ENCODE results near the gene CCDC157. TPM values are rescaled to one million over a fixed set of nuclear protein-coding genes. Genes with fewer than 3 reads are reported as not detected.
"Not testable (repeated sequence)": the region's sequence is repeated elsewhere in the genome, so short reads cannot be mapped to it uniquely, and the experiment has no call there.

CCDC157 gene
- total RNA-seq, 2 donors from 2014 or later = 6.7 to 9.4 TPM

GRCh38 chr22:30332994-30333706 lies 23.7 kb upstream of the CCDC157 start:
- ATAC-seq (no peak), DNase-seq (no peak)
- H3K9me3 ChIP-seq (ENCODE audit: control insufficient read depth, low read length, poor library complexity, severe bottlenecking) = no peaks in the 10 kb centered on the region
- Mint-ChIP-seq H3K36me3 (ENCODE audit: low read depth) (peaks cover 5% of the 10 kb centered on the region), H3K4me3 (no peak overlapping the region), H3K27ac (peak overlapping the region; percentile 37), H3K27me3 (no peaks in the 10 kb centered on the region), H3K4me1 (peaks cover 5% of the 10 kb centered on the region)

- no peaks in the 10 kb centered on the region for H3K9me3 ChIP-seq (ENCODE audit: control insufficient read depth, low read length, poor library complexity, severe bottlenecking)
- peaks cover 4% of the 10 kb centered on the region for H3K4me1 Mint-ChIP-seq
- no peak for DNase-seq
- H3K27ac Mint-ChIP-seq = peak overlapping the region; percentile 56
- H3K27me3 Mint-ChIP-seq = no peaks in the 10 kb centered on the region
- peaks cover 5% of the 10 kb centered on the region for H3K36me3 Mint-ChIP-seq (ENCODE audit: low read depth)
- ATAC-seq = no peak
- no peak overlapping the region for H3K4me3 Mint-ChIP-seq
These were observed 23.1 kb upstream of the CCDC157 start for GRCh38 chr22:30333707-30334087.

- Mint-ChIP-seq H3K36me3 (ENCODE audit: low read depth) (peaks cover 5% of the 10 kb centered on the region), H3K4me3 (no peak overlapping the region), H3K27me3 (no peaks in the 10 kb centered on the region), H3K27ac (peak overlapping the region; percentile 56), H3K4me1 (peaks cover 4% of the 10 kb centered on the region)
- no peak for ATAC-seq
- H3K9me3 ChIP-seq (ENCODE audit: control insufficient read depth, low read length, poor library complexity, severe bottlenecking) = no peaks in the 10 kb centered on the region
- no peak for DNase-seq
These were observed 22.2 kb upstream of the CCDC157 start for GRCh38 chr22:30334646-30335045.

- H3K36me3 Mint-ChIP-seq (ENCODE audit: low read depth) = peaks cover 5% of the 10 kb centered on the region
- DNase-seq = no peak
- ATAC-seq = no peak
- H3K4me1 Mint-ChIP-seq = peaks cover 4% of the 10 kb centered on the region
- no peak overlapping the region for H3K4me3 Mint-ChIP-seq
- no peak overlapping the region for H3K27ac Mint-ChIP-seq
- no peaks in the 10 kb centered on the region for H3K9me3 ChIP-seq (ENCODE audit: control insufficient read depth, low read length, poor library complexity, severe bottlenecking)
- H3K27me3 Mint-ChIP-seq = no peaks in the 10 kb centered on the region
These were observed 21.6 kb upstream of the CCDC157 start for GRCh38 chr22:30335236-30335635.

- DNase-seq = no peak
- Mint-ChIP-seq H3K36me3 (ENCODE audit: low read depth) (peaks cover 5% of the 10 kb centered on the region), H3K27me3 (no peaks in the 10 kb centered on the region), H3K4me1 (no peaks in the 10 kb centered on the region), H3K27ac (peak overlapping the region; percentile 14), H3K4me3 (no peak overlapping the region)
- ATAC-seq = no peak
- H3K9me3 ChIP-seq (ENCODE audit: control insufficient read depth, low read length, poor library complexity, severe bottlenecking) = no peaks in the 10 kb centered on the region
These were observed 19.9 kb upstream of the CCDC157 start for GRCh38 chr22:30336752-30337460.

GRCh38 chr22:30337461-30337778 lies 19.4 kb upstream of the CCDC157 start:
- H3K9me3 ChIP-seq (ENCODE audit: control insufficient read depth, low read length, poor library complexity, severe bottlenecking) = no peaks in the 10 kb centered on the region
- ATAC-seq (no peak), DNase-seq (no peak)
- H3K36me3 Mint-ChIP-seq (ENCODE audit: low read depth) = peaks cover 8% of the 10 kb centered on the region
- peak overlapping the region; percentile 81 for H3K27ac Mint-ChIP-seq
- H3K27me3 Mint-ChIP-seq = no peaks in the 10 kb centered on the region
- H3K4me3 Mint-ChIP-seq = no peak overlapping the region
- no peaks in the 10 kb centered on the region for H3K4me1 Mint-ChIP-seq

GRCh38 chr22:30338341-30338740 lies 18.5 kb upstream of the CCDC157 start:
- not testable (repeated sequence) for DNase-seq; ATAC-seq; H3K27me3 Mint-ChIP-seq; H3K9me3 ChIP-seq (ENCODE audit: control insufficient read depth, low read length, poor library complexity, severe bottlenecking); H3K4me1 Mint-ChIP-seq
- peak overlapping the region; percentile 12 for H3K4me3 Mint-ChIP-seq
- peak overlapping the region; percentile 81 for H3K27ac Mint-ChIP-seq
- H3K36me3 Mint-ChIP-seq (ENCODE audit: low read depth) = peaks cover 11% of the 10 kb centered on the region

- peak overlapping the region; percentile 81 for H3K27ac Mint-ChIP-seq
- H3K36me3 Mint-ChIP-seq (ENCODE audit: low read depth) = peaks cover 11% of the 10 kb centered on the region
- no peaks in the 10 kb centered on the region for H3K27me3 Mint-ChIP-seq
- H3K9me3 ChIP-seq (ENCODE audit: control insufficient read depth, low read length, poor library complexity, severe bottlenecking) = no peaks in the 10 kb centered on the region
- H3K4me3 Mint-ChIP-seq = peak overlapping the region; percentile 12
- ATAC-seq = no peak
- DNase-seq = no peak
- peaks cover 5% of the 10 kb centered on the region for H3K4me1 Mint-ChIP-seq
These were observed 18.0 kb upstream of the CCDC157 start for GRCh38 chr22:30338802-30339201.

- no peaks in the 10 kb centered on the region for H3K9me3 ChIP-seq (ENCODE audit: control insufficient read depth, low read length, poor library complexity, severe bottlenecking)
- no peak overlapping the region for H3K4me3 Mint-ChIP-seq
- peaks cover 17% of the 10 kb centered on the region for H3K4me1 Mint-ChIP-seq
- peaks cover 11% of the 10 kb centered on the region for H3K36me3 Mint-ChIP-seq (ENCODE audit: low read depth)
- ATAC-seq = no peak
- DNase-seq = no peak
- H3K27me3 Mint-ChIP-seq = no peaks in the 10 kb centered on the region
- H3K27ac Mint-ChIP-seq = peak overlapping the region; percentile 83
These were observed 15.7 kb upstream of the CCDC157 start for GRCh38 chr22:30340911-30341685.

GRCh38 chr22:30344447-30345200 lies 12.2 kb upstream of the CCDC157 start:
- DNase-seq (no peak), ATAC-seq (peak; percentile 72)
- Mint-ChIP-seq H3K27ac (peak overlapping the region; percentile 88), H3K27me3 (no peaks in the 10 kb centered on the region), H3K36me3 (ENCODE audit: low read depth) (peaks cover 9% of the 10 kb centered on the region), H3K4me3 (no peak overlapping the region), H3K4me1 (peaks cover 29% of the 10 kb centered on the region)
- H3K9me3 ChIP-seq (ENCODE audit: control insufficient read depth, low read length, poor library complexity, severe bottlenecking) = no peaks in the 10 kb centered on the region

GRCh38 chr22:30347255-30347892 lies 9.4 kb upstream of the CCDC157 start:
- Mint-ChIP-seq H3K4me3 (peak overlapping the region; percentile 21), H3K27ac (peak overlapping the region; percentile 73), H3K4me1 (peaks cover 40% of the 10 kb centered on the region), H3K27me3 (no peaks in the 10 kb centered on the region), H3K36me3 (ENCODE audit: low read depth) (peaks cover 4% of the 10 kb centered on the region)
- no peaks in the 10 kb centered on the region for H3K9me3 ChIP-seq (ENCODE audit: control insufficient read depth, low read length, poor library complexity, severe bottlenecking)
- DNase-seq (no peak), ATAC-seq (peak; percentile 42)

GRCh38 chr22:30348404-30348803 lies 8.4 kb upstream of the CCDC157 start:
- ATAC-seq (no peak), DNase-seq (no peak)
- H3K4me1 Mint-ChIP-seq = peaks cover 37% of the 10 kb centered on the region
- H3K27ac Mint-ChIP-seq = peak overlapping the region; percentile 73
- H3K9me3 ChIP-seq (ENCODE audit: control insufficient read depth, low read length, poor library complexity, severe bottlenecking) = no peaks in the 10 kb centered on the region
- H3K27me3 Mint-ChIP-seq = no peaks in the 10 kb centered on the region
- no peak overlapping the region for H3K4me3 Mint-ChIP-seq
- no peaks in the 10 kb centered on the region for H3K36me3 Mint-ChIP-seq (ENCODE audit: low read depth)

Measured in T-helper 17 cell (primary cell).